G401 (cell line): ENCODE data around the gene NSUN4. TPM values are rescaled to one million over a fixed set of nuclear protein-coding genes. Genes with fewer than 3 reads are reported as not detected.
"Not testable (repeated sequence)": the region's sequence is repeated elsewhere in the genome, so short reads cannot be mapped to it uniquely, and the experiment has no call there.

Source experiments
- DNase-seq: peaks from one replicate; pipeline ENCODE4 v3.0.0-alpha.2; 2015; ENCODE audit warnings: low spot score
- in situ Hi-C: cut with HindIII; loops from 2 replicates; pipeline ENCODE4 v1.10.0; 2016; ENCODE audit warnings: low sequenced_read_pairs, mixed read lengths
- total RNA-seq: library from RNA; depleted of rRNA; stranded (reverse); fragments of >200 nt; shearing (Covaris generic); gene quantifications from 2 replicates; pipeline ENCODE4 v1.2.3, GENCODE V29; 2014

Gene NSUN4
- total RNA-seq, 1 experiment from 2014 or later: 14.6 TPM

DNA sequence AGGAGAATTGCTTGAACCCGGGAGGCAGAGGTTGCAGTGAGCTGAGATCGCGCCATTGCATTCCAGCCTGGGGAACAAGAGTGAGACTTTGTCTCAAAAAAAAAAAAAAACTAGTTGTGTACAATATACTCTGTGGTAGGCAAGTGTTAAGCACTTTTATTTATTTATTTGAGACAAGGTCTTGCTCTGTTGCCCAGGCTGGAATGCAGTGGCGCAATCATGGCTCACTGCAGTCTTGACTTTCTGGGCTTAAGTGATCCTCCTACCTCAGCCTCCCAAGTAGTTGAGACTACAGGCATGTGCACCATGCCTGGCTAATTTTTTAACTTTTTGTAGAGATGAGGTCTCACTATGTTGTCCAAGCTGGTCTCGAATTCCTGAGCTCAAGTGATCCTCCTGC, 15.3 kb downstream of the NSUN4 start:
- DNase-seq, in situ Hi-C loops: not testable (repeated sequence)

DNA sequence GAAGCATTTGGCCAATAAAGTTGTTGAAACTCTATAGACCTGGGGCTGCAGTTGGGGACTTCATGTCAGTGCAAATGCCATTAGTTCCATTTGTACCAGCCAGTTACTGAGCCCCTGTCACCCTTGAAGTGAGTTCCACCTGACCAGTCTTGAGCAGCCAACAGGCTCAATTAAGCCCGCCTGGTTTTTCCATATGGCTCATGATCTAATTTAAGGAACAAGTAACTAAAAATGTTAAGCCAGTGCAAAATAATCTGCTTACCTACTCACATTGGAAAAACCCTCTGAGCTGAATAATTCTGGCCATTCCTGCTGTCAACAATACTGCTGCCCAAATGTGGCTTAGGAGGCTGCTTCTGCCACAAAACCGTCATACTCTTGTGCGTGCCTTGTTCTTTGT, 21.6 kb downstream of the NSUN4 start:
- DNase-seq: peak; percentile 82
- in situ Hi-C loops: no loop called here

DNA sequence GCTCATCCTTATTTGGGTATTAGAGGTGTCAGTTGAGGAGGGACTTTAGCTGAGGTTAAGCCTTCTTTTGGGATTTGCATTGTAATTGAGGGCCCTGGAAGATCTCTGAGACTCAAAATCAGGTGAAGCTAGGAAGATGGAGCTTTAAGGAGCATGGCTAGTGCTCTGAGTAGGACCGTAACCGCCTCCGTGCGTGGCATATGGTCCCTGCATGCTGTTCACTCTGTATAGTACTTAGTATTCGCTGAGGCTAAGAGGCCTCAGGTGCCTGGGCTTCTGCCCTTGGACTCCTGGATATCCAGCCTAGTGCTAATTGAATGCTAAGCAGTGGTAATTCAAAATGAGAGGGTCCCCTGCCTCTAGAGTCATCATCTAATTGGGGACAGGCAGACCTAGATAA, 22.5 kb downstream of the NSUN4 start:
- in situ Hi-C loops: no loop called here
- peak; percentile 18 for DNase-seq

DNA sequence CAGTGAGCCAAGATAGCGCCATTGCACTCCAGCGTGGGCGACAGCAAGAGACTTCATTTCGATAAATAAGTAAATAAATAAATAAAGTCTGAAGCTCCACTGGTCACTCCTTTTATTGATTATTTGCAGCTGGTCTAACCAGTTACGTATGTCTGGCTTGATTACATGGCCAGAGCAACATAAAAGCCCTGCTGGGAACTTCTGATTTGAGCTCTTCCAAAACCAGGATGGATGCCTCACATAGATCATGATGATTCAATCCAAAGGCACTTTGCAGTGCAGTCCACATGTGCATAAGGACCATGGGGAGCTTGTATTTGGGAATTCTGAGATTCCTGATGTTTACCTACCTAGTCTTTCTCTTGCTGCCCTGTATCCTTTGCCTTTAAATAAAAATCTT, 24.0 kb downstream of the NSUN4 start:
- in situ Hi-C loops: no loop called here
- DNase-seq: no peak

DNA sequence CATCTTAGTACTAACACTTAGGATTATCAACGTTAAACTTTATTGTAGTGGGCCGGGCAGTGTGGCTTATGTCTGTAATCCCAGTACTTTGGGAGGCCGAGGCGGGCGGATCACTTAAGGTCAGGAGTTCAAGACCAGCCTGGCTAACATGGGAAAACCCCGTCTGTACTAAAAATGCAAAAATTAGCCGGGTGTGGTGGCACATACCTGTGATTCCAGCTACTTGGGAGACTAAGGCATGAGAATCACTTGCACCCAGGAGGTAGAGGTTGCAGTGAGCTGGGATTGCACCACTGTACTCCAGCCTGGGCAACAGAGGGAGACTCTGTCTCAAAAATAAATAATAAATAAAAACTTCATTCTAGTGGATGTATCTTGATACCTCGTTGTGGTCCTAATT, 25.2 kb downstream of the NSUN4 start:
- DNase-seq, in situ Hi-C loops: not testable (repeated sequence)

DNA sequence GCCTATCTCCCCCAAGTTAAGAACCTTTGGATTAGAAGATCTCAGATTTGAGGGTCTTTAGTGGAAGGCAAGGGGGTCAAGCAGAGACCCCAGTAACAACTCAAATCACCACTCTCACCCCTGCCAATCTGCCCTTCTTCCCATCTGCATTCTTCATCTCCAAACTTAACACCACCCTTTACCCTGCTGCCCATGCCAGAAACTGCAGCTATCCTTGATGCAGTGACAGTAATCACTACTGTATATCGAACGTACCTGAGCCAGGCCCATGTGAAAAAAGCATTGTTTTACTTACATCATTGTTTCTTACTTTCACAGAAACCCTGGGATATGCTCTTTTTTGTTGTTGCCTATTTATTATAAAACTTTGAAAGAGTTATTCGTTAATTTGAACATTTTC, 26.5 kb downstream of the NSUN4 start:
- in situ Hi-C loops: no loop called here
- DNase-seq: no peak

GRCh38 chr1:46367701-46368100, 27.1 kb downstream of the NSUN4 start:
- in situ Hi-C loops, DNase-seq: not testable (repeated sequence)

- DNase-seq: no peak
- in situ Hi-C loops: no loop called here
These were observed 28.2 kb downstream of the NSUN4 start for GRCh38 chr1:46368791-46369190.

DNA sequence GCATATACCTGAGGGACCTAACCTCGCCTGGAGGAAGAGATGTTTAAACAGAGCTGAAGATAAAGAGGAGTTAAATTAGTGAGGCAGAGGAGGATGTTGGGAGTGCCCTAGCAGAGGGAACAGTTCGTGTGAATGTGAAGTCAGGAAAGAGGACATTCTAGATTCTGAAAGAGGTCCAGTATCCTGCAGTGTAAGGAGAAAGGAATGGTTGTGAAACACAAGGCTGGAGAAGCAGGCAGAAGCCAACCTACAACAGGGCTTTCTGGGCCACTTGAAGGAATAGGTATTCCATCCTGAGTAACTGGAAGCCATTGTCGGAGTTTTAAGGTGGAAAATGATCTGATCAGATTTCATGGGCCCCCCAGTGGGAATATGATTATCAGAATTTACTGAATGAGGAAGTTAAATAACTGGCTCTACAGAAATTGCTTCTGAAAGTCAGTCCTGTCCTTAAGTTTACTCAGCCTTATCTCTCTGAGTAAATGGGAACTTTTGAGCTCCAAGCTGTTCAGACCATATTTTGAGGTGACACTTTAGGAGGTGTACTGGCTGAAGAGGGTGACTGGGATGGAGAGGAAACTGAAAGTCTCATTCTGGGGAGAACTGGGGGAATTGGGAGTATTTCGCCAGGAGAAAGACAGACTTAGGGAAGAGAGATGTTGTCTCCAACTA, 29.1 kb downstream of the NSUN4 start:
- in situ Hi-C loops: no loop called here
- DNase-seq: no peak

- in situ Hi-C loops: no loop called here
- DNase-seq: no peak
These were observed 29.6 kb downstream of the NSUN4 start for GRCh38 chr1:46370214-46370633.

DNA sequence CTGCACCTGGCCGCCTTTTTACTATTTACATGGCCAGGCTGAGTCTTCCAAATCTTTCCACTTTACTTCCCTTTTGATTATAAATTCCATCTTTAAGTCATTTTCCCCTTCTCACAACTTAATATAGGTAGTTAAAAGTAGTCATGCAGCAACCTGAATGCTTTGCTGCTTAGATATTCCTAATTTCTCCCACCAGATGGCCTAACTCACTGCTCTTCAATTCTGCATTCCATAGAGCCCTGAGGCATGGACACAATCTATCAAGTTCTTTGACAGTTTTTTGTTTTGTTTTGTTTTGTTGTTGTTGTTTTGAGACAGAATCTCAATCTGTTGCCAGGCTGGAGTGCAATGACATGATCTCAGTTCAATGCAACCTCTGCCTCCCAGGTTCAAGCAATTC, 31.8 kb downstream of the NSUN4 start:
- in situ Hi-C loops: no loop called here
- DNase-seq: no peak

DNA sequence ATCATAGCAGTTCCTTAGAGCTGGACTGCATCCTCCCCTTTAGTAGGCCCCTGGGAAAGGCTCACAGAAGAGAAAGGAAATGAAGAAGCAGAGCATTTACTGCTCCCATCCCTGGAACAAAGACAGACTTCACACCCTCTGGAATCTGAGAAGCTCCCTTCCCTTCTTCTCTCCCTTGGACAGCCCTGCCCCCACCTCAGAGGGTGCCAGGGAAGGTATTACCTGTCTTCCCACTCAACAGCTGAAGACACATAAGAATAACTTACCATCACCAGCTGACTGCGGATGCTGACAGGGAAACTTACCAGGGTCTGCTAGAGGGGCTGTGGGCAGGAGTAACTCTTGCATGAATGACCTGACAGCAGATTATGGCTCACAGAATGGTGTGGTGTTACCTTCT, 39.4 kb downstream of the NSUN4 start:
- DNase-seq: no peak
- in situ Hi-C loops: no loop called here

GRCh38 chr1:46380508-46380907, 39.9 kb downstream of the NSUN4 start:
- no peak for DNase-seq
- in situ Hi-C loops: no loop called here

DNA sequence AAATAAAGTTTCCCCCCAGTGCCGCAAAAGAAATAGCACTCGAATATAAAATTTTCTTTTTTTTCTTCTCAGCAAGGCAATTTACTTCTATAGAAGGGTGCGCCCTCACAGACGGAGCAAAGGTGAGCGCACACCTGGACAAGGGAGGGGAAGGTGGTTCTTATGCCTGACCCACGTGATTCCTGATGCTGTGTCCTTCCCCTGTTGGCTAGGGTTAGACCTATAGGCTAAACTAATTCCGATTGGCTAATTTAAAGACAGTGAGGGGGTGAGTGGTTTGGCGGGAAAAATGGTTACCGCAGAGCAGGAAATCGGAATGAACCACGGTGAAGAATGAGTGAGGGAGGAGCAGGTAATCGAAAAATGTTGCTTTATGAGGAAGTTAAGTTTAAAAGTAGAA, 52.9 kb downstream of the NSUN4 start:
- in situ Hi-C loops: no loop called here
- peak; percentile 51 for DNase-seq

- in situ Hi-C loops: no loop called here
- DNase-seq: peak; percentile 77
These were observed 53.7 kb downstream of the NSUN4 start, which contains the start of gene FAAH for GRCh38 chr1:46394108-46394871. Gene FAAH (plus strand): TSS chr1:46394317. CDS start chr1:46394349, 32 bp downstream.

GRCh38 chr1:46394872-46395465, 54.4 kb downstream of the NSUN4 start:
- peak; percentile 88 for DNase-seq
- in situ Hi-C loops: no loop called here

- DNase-seq: no peak
- in situ Hi-C loops: no loop called here
These were observed 56.1 kb downstream of the NSUN4 start for GRCh38 chr1:46396441-46397398.

DNA sequence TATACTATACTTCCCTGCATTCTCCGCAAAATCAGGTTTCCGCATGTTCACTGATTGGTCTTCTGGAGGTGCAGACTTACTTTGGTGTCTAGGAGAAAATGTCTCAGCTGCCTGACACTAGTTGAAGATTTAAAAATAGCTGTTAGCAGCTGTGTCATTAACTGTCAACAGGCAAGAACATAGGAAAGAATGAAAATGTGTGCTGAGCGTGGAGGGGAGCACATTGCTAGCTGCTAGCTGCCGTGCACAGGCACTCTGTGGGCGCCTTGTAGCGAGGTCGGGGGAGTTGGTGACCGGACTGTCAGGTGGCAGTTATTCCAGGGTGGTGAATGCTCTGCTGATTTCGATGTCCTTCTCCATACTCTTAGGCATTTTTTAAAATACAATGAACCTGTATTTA, 58.7 kb downstream of the NSUN4 start:
- in situ Hi-C loops: no loop called here
- DNase-seq: no peak

DNA sequence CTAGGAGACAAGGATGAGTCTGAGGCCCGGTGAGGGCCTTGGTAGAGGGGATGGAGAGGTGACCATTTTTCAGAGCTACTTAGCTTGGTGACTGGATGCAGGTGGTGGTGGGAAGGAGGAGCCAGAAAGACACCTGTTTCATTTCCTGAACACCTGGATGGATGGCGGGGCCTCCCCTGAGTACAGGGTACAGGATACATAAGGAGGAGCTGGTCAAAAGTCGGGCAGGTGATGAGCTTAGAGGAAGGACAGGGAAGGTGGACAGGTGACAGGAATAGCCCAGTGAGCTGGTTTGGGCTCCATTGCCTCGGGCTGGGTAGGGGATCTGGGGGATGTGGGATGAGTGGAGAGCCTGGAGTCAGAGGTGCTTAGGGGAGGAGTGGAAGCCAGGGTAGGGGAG, 59.8 kb downstream of the NSUN4 start:
- DNase-seq: no peak
- in situ Hi-C loops: no loop called here
